ENCODE results near the gene ARMC3.

- TF ChIP-seq CTCF (IDR thresholded peaks at IDR 0.05; ENCODE audit: low read depth, low read length, poor library complexity, severe bottlenecking) (no peak), EZH2phosphoT487 (IDR thresholded peaks at IDR 0.05; ENCODE audit: borderline replicate concordance, low read length) (no peak)
These were observed 133.1 kb downstream of the ARMC3 start for GRCh38 chr10:23060918-23061317.

Measured in DOHH2 (cell line).